Mammary epithelial cell (primary cell): ENCODE data around the gene LDAH.

Experiments used
- EZH2 ChIP-seq: IDR thresholded peaks from 2 replicates; pipeline ENCODE4 v1.6.1; 2012; ENCODE audit warnings: low read length, inconsistent platforms, borderline replicate concordance
- TF ChIP-seq, protein P1 (sequence below), 2 donors: IDR thresholded peaks in 1 of 2; conservative IDR thresholded peaks in 1 of 2; 2 replicates each; pipeline ENCODE4 v1.5.1; 2011 to 2012; ENCODE audit warnings: inconsistent platforms in 2 of 2, low read length in 2 of 2, mild to moderate bottlenecking in 2 of 2, control low read depth in 1 of 2, low read depth in 1 of 2; ENCODE audit not compliant: insufficient read depth in 1 of 2; ENCODE audit errors: extremely low read depth in 1 of 2

DNA sequence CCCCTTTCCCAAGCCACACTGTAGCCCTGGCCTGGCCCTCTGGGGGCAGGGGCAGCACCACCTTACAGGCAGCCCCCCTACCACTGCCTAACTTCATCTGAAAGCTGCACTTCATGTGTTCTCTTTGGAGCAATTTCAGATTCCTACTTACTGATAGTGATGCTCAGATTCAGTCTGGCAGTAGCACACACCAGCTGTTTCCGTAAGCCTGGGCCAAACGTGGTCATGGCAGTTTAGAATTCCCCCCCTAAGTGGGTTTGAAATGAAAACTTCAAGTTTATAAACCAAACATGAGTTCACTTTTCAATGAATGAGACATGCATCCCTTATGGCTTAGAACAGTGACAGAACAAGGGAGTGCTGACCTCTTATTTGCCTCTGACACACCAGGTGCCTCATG is 126.5 kb downstream of the LDAH start:
- TF ChIP-seq, protein P1, sequence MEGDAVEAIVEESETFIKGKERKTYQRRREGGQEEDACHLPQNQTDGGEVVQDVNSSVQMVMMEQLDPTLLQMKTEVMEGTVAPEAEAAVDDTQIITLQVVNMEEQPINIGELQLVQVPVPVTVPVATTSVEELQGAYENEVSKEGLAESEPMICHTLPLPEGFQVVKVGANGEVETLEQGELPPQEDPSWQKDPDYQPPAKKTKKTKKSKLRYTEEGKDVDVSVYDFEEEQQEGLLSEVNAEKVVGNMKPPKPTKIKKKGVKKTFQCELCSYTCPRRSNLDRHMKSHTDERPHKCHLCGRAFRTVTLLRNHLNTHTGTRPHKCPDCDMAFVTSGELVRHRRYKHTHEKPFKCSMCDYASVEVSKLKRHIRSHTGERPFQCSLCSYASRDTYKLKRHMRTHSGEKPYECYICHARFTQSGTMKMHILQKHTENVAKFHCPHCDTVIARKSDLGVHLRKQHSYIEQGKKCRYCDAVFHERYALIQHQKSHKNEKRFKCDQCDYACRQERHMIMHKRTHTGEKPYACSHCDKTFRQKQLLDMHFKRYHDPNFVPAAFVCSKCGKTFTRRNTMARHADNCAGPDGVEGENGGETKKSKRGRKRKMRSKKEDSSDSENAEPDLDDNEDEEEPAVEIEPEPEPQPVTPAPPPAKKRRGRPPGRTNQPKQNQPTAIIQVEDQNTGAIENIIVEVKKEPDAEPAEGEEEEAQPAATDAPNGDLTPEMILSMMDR (conservative IDR thresholded peaks at IDR 0.05 in 1 of 2, IDR thresholded peaks at IDR 0.05 in 1 of 2; ENCODE audit: extremely low read depth in 1 of 2, insufficient read depth in 1 of 2, low read depth in 1 of 2, low read length in 2 of 2): no peak
- TF ChIP-seq EZH2: no peak
